HG03139 (cell line): ENCODE measurements around the gene SFPQ.
"Not testable (repeated sequence)": the region's sequence is repeated elsewhere in the genome, so short reads cannot be mapped to it uniquely, and the experiment has no call there.

Experiments used
- ATAC-seq: cut with Tn5 transposase; IDR thresholded peaks from one replicate; pipeline ENCODE4 v1.9.1; 2021; ENCODE audit not compliant: unreplicated experiment

SFPQ gene

DNA sequence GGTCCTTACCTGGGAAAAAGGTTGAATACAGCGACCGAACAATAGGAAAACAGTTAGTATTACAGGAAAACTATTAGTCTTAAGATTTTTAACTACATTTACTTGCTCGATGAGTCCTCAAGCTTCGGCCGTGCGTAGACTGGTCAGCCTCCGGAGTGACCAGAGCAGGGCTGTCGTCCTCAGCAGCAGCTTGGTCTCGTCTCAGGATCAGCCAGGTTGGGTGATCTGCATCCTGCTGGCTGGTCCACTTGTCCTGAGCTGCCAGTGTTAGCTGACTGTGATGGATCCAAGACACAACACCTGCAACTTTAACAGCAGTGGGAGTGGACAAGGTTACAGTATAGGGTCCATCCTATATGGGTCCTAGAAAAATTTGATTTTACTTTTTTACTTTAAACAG lies 50.2 kb downstream of the SFPQ start:
- not testable (repeated sequence) for ATAC-seq

GRCh38 chr1:35142294-35142693 lies 50.7 kb downstream of the SFPQ start:
- not testable (repeated sequence) for ATAC-seq

GRCh38 chr1:35137590-35137989 lies 55.4 kb downstream of the SFPQ start:
- ATAC-seq, result not testable (repeated sequence)

DNA sequence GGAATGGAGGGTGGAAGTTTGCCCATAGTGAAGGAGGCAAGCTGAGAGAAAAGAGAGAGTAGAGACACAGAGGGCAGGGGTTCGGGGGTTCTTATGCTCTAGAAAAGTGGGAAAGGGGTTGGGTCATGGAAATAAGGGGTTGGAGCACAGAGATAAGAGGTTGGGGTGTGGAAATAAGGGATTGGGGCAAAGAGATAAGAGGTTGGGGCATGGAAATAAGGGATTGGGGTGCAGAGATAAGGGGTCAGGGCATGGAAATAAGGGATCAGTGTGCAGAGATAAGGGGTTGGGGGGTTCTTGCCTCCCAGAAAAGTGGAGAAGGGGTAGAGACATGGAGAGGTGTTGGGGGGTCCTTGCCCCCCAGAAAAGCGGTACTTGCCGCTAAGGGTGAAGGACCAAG lies 56.2 kb downstream of the SFPQ start:
- ATAC-seq, result no peak
